HEK293 (cell line): ENCODE measurements around the gene PM20D1.

Source experiments
- CTCF ChIA-PET: fragments of 350-600 bp; formaldehyde crosslinking; extraction: SDS; loops from one replicate; lab custom pipeline; 2021; ENCODE audit warnings: antibody characterized with exemption; lab: Yijun Ruan, JAX
- POLR2A ChIA-PET: fragments of 300-600 bp; formaldehyde crosslinking; extraction: SDS; loops from one replicate; lab custom pipeline; 2020; ENCODE audit warnings: antibody characterized with exemption, inconsistent platforms; lab: Yijun Ruan, JAX
- H3K27ac ChIP-seq: fragments of 200-500 bp; sonication (Bioruptor generic); 2 replicates; pipeline ENCODE4 v1.5.1; 2014; ENCODE audit warnings: low read depth, low read length, control low read depth, inconsistent platforms; ENCODE audit errors: extremely low read depth
- H3K36me3 ChIP-seq, 2 experiments: fragments of 200-500 bp in 1 of 2; sonication (Bioruptor generic) in 1 of 2; 1 replicate in 1 of 2; 2 replicates in 1 of 2; pipeline ENCODE4 v1.5.1; 2014 to 2017; ENCODE audit warnings: inconsistent platforms in 2 of 2, low read length in 2 of 2; ENCODE audit not compliant: control insufficient read depth in 2 of 2, insufficient read depth in 1 of 2
- H3K4me1 ChIP-seq: fragments of 200-500 bp; sonication (Bioruptor generic); 2 replicates; pipeline ENCODE4 v1.5.1; 2014; ENCODE audit warnings: mild to moderate bottlenecking, low read length, inconsistent platforms; ENCODE audit not compliant: control insufficient read depth, insufficient read depth
- H3K4me3 ChIP-seq: 2 replicates; pipeline ENCODE4 v1.5.1; 2011; ENCODE audit warnings: low read depth, mild to moderate bottlenecking, control low read depth, low read length, moderate library complexity
- H3K9me3 ChIP-seq: fragments of 200-500 bp; sonication (Bioruptor generic); 2 replicates; pipeline ENCODE4 v1.5.1; 2014; ENCODE audit warnings: low read depth, low read length, inconsistent platforms; ENCODE audit not compliant: control insufficient read depth, insufficient read depth
- BCL11A ChIP-seq: fragments of 450-650 bp; formaldehyde crosslinking; IDR thresholded peaks from 2 replicates; pipeline ENCODE4 v1.5.1; 2016; ENCODE audit warnings: low read depth, missing biosample characterization, missing genetic modification characterization
- IKZF3 ChIP-seq: fragments of 450-650 bp; IDR thresholded peaks from 2 replicates; pipeline ENCODE4 v1.5.0; 2018; ENCODE audit warnings: missing biosample characterization, mild to moderate bottlenecking, missing genetic modification characterization, moderate library complexity
- OSR2 ChIP-seq: fragments of 450-650 bp; formaldehyde crosslinking; IDR thresholded peaks from 2 replicates; pipeline ENCODE4 v1.5.1; 2016; ENCODE audit warnings: missing biosample characterization, missing genetic modification characterization
- SCRT1 ChIP-seq: fragments of 450-650 bp; formaldehyde crosslinking; IDR thresholded peaks from 2 replicates; pipeline ENCODE4 v1.5.1; 2016; ENCODE audit warnings: missing biosample characterization, missing genetic modification characterization, borderline replicate concordance
- SCRT2 ChIP-seq: fragments of 450-650 bp; formaldehyde crosslinking; IDR thresholded peaks from 2 replicates; pipeline ENCODE4 v1.5.1; 2016; ENCODE audit warnings: missing biosample characterization, missing genetic modification characterization
- ZBTB1 ChIP-seq: fragments of 450-650 bp; formaldehyde crosslinking; IDR thresholded peaks from 2 replicates; pipeline ENCODE4 v1.5.1; 2016; ENCODE audit warnings: missing biosample characterization, missing genetic modification characterization
- ZFP41 ChIP-seq: fragments of 450-650 bp; formaldehyde crosslinking; IDR thresholded peaks from 2 replicates; pipeline ENCODE4 v1.5.1; 2016; ENCODE audit warnings: missing biosample characterization, missing genetic modification characterization, borderline replicate concordance
- ZIC2 ChIP-seq: fragments of 450-650 bp; formaldehyde crosslinking; IDR thresholded peaks from 2 replicates; pipeline ENCODE4 v1.5.1; 2016; ENCODE audit warnings: missing biosample characterization, missing genetic modification characterization
- ZNF202 ChIP-seq: fragments of 450-650 bp; formaldehyde crosslinking; IDR thresholded peaks from 2 replicates; pipeline ENCODE4 v1.5.1; 2016; ENCODE audit warnings: missing biosample characterization, missing genetic modification characterization, borderline replicate concordance
- ZNF404 ChIP-seq: fragments of 450-650 bp; formaldehyde crosslinking; IDR thresholded peaks from 2 replicates; pipeline ENCODE4 v1.5.1; 2017; ENCODE audit warnings: missing biosample characterization, missing genetic modification characterization
- ZNF423 ChIP-seq: fragments of 450-650 bp; formaldehyde crosslinking; IDR thresholded peaks from 2 replicates; pipeline ENCODE4 v1.5.1; 2016; ENCODE audit warnings: missing biosample characterization, missing genetic modification characterization
- ZNF433 ChIP-seq: fragments of 450-650 bp; formaldehyde crosslinking; IDR thresholded peaks from 2 replicates; pipeline ENCODE4 v1.5.1; 2016; ENCODE audit warnings: missing biosample characterization, missing genetic modification characterization, low read depth
- ZNF549 ChIP-seq: fragments of 450-650 bp; IDR thresholded peaks from 2 replicates; pipeline ENCODE4 v1.5.1; 2018; ENCODE audit warnings: missing biosample characterization, missing genetic modification characterization, mild to moderate bottlenecking, inconsistent platforms, moderate library complexity
- ZNF555 ChIP-seq: fragments of 450-650 bp; formaldehyde crosslinking; conservative IDR thresholded peaks from 2 replicates; pipeline ENCODE4 v1.5.1; 2017; ENCODE audit warnings: missing biosample characterization, mild to moderate bottlenecking, missing genetic modification characterization, inconsistent platforms
- ZNF571 ChIP-seq: fragments of 450-650 bp; formaldehyde crosslinking; IDR thresholded peaks from 2 replicates; pipeline ENCODE4 v1.5.0; 2017; ENCODE audit warnings: missing biosample characterization, missing genetic modification characterization
- ZNF596 ChIP-seq: fragments of 450-650 bp; IDR thresholded peaks from 2 replicates; pipeline ENCODE4 v1.5.0; 2018; ENCODE audit warnings: missing biosample characterization, mild to moderate bottlenecking, missing genetic modification characterization, moderate library complexity
- ZNF658 ChIP-seq: fragments of 450-650 bp; formaldehyde crosslinking; IDR thresholded peaks from 2 replicates; pipeline ENCODE4; 2016; ENCODE audit warnings: missing biosample characterization, missing genetic modification characterization
- ZNF830 ChIP-seq: fragments of 450-650 bp; IDR thresholded peaks from 2 replicates; pipeline ENCODE4 v1.5.0; 2018; ENCODE audit warnings: missing biosample characterization, missing genetic modification characterization, low read depth, mild to moderate bottlenecking, moderate library complexity
- TF ChIP-seq, protein P1 (sequence below): fragments of 450-650 bp; formaldehyde crosslinking; IDR thresholded peaks from 2 replicates; pipeline ENCODE4 v1.5.1; 2016; ENCODE audit warnings: missing biosample characterization, missing genetic modification characterization, borderline replicate concordance
- TF ChIP-seq, protein P2 (sequence below): fragments of 450-650 bp; formaldehyde crosslinking; IDR thresholded peaks from 2 replicates; pipeline ENCODE4 v1.5.1; 2016; ENCODE audit warnings: missing biosample characterization, missing genetic modification characterization
- TF ChIP-seq, protein P3 (sequence below): fragments of 450-650 bp; formaldehyde crosslinking; IDR thresholded peaks from 2 replicates; pipeline ENCODE4 v1.5.1; 2016; ENCODE audit warnings: missing biosample characterization, missing genetic modification characterization

PM20D1 gene

DNA sequence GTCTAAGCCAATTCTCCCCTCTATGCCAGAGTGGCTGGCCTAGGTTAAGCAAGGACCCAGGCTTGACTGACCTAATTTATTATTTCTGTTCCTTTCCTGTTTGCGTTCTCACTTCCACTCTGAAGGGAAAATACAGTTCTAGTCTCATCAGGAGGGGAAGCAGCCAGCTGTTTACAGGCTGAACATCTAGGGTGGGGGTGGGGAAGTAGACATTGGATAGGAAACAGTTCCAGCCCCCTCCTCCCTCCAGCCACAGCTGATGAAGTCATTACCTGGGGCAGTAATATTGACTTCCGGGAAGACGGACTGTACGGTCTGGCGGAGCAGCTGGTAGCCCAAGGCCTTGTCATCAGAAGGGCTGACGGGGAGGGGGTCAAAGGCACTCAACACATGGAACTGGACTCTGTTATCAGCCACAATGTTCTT lies 17.6 kb downstream of the PM20D1 start:
- no peak overlapping the region for H3K27ac ChIP-seq
- TF ChIP-seq, protein P1, sequence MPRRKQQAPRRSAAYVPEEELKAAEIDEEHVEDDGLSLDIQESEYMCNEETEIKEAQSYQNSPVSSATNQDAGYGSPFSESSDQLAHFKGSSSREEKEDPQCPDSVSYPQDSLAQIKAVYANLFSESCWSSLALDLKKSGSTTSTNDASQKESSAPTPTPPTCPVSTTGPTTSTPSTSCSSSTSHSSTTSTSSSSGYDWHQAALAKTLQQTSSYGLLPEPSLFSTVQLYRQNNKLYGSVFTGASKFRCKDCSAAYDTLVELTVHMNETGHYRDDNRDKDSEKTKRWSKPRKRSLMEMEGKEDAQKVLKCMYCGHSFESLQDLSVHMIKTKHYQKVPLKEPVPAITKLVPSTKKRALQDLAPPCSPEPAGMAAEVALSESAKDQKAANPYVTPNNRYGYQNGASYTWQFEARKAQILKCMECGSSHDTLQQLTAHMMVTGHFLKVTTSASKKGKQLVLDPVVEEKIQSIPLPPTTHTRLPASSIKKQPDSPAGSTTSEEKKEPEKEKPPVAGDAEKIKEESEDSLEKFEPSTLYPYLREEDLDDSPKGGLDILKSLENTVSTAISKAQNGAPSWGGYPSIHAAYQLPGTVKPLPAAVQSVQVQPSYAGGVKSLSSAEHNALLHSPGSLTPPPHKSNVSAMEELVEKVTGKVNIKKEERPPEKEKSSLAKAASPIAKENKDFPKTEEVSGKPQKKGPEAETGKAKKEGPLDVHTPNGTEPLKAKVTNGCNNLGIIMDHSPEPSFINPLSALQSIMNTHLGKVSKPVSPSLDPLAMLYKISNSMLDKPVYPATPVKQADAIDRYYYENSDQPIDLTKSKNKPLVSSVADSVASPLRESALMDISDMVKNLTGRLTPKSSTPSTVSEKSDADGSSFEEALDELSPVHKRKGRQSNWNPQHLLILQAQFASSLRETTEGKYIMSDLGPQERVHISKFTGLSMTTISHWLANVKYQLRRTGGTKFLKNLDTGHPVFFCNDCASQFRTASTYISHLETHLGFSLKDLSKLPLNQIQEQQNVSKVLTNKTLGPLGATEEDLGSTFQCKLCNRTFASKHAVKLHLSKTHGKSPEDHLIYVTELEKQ (tag by site-specific recombination), result no peak
- TF ChIP-seq ZNF658 (tag by site-specific recombination) (no peak), ZNF202 (tag by site-specific recombination) (no peak), ZNF571 (tag by site-specific recombination) (no peak), ZNF830 (no peak), IKZF3 (tag by site-specific recombination) (no peak), ZNF555 (tag by site-specific recombination) (no peak), ZBTB1 (tag by site-specific recombination) (no peak), ZNF596 (tag by site-specific recombination) (no peak), ZNF404 (no peak), ZFP41 (no peak)
- TF ChIP-seq, protein P2, sequence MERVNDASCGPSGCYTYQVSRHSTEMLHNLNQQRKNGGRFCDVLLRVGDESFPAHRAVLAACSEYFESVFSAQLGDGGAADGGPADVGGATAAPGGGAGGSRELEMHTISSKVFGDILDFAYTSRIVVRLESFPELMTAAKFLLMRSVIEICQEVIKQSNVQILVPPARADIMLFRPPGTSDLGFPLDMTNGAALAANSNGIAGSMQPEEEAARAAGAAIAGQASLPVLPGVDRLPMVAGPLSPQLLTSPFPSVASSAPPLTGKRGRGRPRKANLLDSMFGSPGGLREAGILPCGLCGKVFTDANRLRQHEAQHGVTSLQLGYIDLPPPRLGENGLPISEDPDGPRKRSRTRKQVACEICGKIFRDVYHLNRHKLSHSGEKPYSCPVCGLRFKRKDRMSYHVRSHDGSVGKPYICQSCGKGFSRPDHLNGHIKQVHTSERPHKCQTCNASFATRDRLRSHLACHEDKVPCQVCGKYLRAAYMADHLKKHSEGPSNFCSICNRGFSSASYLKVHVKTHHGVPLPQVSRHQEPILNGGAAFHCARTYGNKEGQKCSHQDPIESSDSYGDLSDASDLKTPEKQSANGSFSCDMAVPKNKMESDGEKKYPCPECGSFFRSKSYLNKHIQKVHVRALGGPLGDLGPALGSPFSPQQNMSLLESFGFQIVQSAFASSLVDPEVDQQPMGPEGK (tag by site-specific recombination), result no peak
- ChIA-PET CTCF (interaction anchor here (1.0 kb wide), 1 partner anchor 16 kb away, joined by 3 read pairs; no protein-coding TSS in a partner anchor), POLR2A (interaction anchor here (0.6 kb wide), 1 partner anchor 45 kb away, joined by 3 read pairs; no protein-coding TSS in a partner anchor)
- H3K9me3 ChIP-seq, result no peaks in the 10 kb centered on the region
- H3K36me3 ChIP-seq, result no peaks in the 10 kb centered on the region
- H3K4me3 ChIP-seq, result no peak overlapping the region
- H3K4me1 ChIP-seq, result no peaks in the 10 kb centered on the region

DNA sequence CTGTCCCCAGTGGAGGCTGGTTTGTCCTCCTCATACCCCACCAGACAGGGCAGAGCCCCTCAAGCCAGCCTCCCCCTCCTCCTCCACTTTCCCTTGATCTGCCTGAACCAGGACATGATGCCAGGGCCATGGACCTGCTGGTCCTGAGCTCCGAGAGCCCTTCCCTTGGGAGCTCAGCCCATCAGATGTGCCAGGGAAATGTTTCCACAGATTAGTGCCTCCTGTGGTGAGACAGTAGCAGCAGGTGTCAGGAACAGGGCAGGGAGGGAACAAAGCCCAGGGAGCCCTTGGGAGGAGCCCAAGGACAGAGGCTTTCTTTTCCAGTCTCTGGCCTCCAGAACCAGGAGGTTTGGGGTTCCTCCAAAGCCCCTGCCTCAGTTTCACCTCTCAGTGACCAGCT lies 22.3 kb downstream of the PM20D1 start:
- H3K4me1 ChIP-seq, result no peaks in the 10 kb centered on the region
- H3K9me3 ChIP-seq, result no peaks in the 10 kb centered on the region
- H3K36me3 ChIP-seq, result no peaks in the 10 kb centered on the region
- CTCF ChIA-PET, result interaction anchor here (0.8 to 2.4 kb wide), 5 partner anchors 9 to 36 kb away, joined by 3 to 6 read pairs (median 4); no protein-coding TSS in a partner anchor
- POLR2A ChIA-PET, result no interaction called here
- H3K27ac ChIP-seq, result no peak overlapping the region
- TF ChIP-seq OSR2 (tag by site-specific recombination) (peak; percentile 76), ZNF423 (tag by site-specific recombination) (peak; percentile 64; the same call in 1 of the 2 replicates), SCRT2 (tag by site-specific recombination) (peak; percentile 89), SCRT1 (peak; percentile 86), BCL11A (tag by site-specific recombination) (no peak), ZNF549 (tag by site-specific recombination) (peak; percentile 63; the same call in 1 of the 2 replicates), ZNF433 (tag by site-specific recombination) (no peak), ZIC2 (tag by site-specific recombination) (peak; percentile 86)
- TF ChIP-seq, protein P3, sequence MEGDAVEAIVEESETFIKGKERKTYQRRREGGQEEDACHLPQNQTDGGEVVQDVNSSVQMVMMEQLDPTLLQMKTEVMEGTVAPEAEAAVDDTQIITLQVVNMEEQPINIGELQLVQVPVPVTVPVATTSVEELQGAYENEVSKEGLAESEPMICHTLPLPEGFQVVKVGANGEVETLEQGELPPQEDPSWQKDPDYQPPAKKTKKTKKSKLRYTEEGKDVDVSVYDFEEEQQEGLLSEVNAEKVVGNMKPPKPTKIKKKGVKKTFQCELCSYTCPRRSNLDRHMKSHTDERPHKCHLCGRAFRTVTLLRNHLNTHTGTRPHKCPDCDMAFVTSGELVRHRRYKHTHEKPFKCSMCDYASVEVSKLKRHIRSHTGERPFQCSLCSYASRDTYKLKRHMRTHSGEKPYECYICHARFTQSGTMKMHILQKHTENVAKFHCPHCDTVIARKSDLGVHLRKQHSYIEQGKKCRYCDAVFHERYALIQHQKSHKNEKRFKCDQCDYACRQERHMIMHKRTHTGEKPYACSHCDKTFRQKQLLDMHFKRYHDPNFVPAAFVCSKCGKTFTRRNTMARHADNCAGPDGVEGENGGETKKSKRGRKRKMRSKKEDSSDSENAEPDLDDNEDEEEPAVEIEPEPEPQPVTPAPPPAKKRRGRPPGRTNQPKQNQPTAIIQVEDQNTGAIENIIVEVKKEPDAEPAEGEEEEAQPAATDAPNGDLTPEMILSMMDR, result 0 out of 2 replicates have a peak, but pooled peaks have one; percentile 40
- no peak overlapping the region for H3K4me3 ChIP-seq
